Testis (tissue), 3 donors: Measurements from ENCODE around the gene RIBC2. TPM values are rescaled to one million over a fixed set of nuclear protein-coding genes. Genes with fewer than 3 reads are reported as not detected.
"Not testable (repeated sequence)": the region's sequence is repeated elsewhere in the genome, so short reads cannot be mapped to it uniquely, and the experiment has no call there.

Experiments
- DNase-seq: peaks from one replicate; pipeline ENCODE4 v3.0.0-alpha.2; 2019
- H3K27ac ChIP-seq, 2 donors: fragments of 200-600 bp; sonication (generic); one replicate each; pipeline ENCODE4 v1.5.1; 2019
- H3K27me3 ChIP-seq: fragments of 200-600 bp; sonication (generic); one replicate; pipeline ENCODE4 v1.5.1; 2019
- H3K36me3 ChIP-seq: fragments of 200-600 bp; sonication (generic); one replicate; pipeline ENCODE4 v1.5.1; 2017; ENCODE audit warnings: low read depth; ENCODE audit errors: missing control alignments
- H3K4me1 ChIP-seq: fragments of 200-600 bp; sonication (generic); one replicate; pipeline ENCODE4 v1.5.1; 2019
- H3K4me3 ChIP-seq, 2 donors: fragments of 200-600 bp; sonication (generic); one replicate each; pipeline ENCODE4 v1.5.1; 2017 to 2019
- H3K9me3 ChIP-seq: fragments of 200-600 bp; sonication (generic); one replicate; pipeline ENCODE4 v1.5.1; 2017
- CTCF ChIP-seq, 3 experiments: fragments of 450-650 bp in 2 of 3; fragments of 200-600 bp in 1 of 3; sonication (generic) in 1 of 3; IDR thresholded peaks; one replicate each; pipeline ENCODE4 v1.5.1; 2016 to 2019; ENCODE audit warnings: antibody characterized with exemption in 3 of 3, mild to moderate bottlenecking in 2 of 3, moderate library complexity in 1 of 3
- POLR2A ChIP-seq: fragments of 450-650 bp; IDR thresholded peaks from one replicate; pipeline ENCODE4 v1.6.1; 2017; ENCODE audit warnings: antibody characterized with exemption, mild to moderate bottlenecking, moderate library complexity
- WGBS, 2 donors: methylation state at CpG; one replicate each; pipeline ENCODE4 v1.1.5; 2018; 5-methylcytosine and 5-hydroxymethylcytosine counted together
- intact Hi-C: fragments of 100-400 bp; cut with DNase I; formaldehyde crosslinking; loops from one replicate; pipeline ENCODE4 v1.15.1; 2023; ENCODE audit warnings: low total_unique reads
- polyA plus RNA-seq: library from polyadenylated mRNA; stranded (reverse); fragments of 350-450 nt; fragmentation: Illumina TruSeq; extraction: RNeasy Lipid Tissue Mini Kit (QIAGEN cat#74804); gene quantifications from one replicate; pipeline ENCODE4 v1.2.3, GENCODE V29; 2014; ENCODE audit warnings: low read depth, low replicate concordance; ENCODE audit not compliant: insufficient read depth
- total RNA-seq, 2 donors: library from RNA; depleted of rRNA; stranded (reverse); fragments of >200 nt; gene quantifications; one replicate each; pipeline ENCODE4 v1.2.3, GENCODE V29; 2016

RIBC2 gene
- total and polyA plus RNA-seq, 3 donors from 2014 or later: 20.3 to 66.7 (median 38.5) TPM

DNA sequence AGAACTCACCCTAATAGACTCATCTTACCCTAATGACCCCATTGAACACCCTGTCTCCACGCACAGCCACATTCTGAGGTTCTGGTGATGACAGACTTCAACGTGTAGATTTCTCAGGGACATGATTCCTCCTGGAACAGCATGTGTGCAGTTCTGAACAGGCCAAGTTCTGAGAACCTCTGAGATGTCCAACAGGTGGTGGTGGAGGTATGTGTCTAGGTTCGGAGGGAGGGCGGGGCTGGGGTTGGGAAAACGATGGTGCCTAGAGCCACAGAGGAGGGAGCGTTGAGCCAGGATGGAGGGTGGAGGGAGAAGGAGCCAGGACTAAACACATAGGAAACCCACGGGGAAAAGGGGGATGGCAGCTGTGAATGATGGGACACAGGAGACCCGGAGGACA is 45.7 kb downstream of the RIBC2 start:
- Histone ChIP-seq H3K4me1 (no peaks in the 10 kb centered on the region), H3K27me3 (no peaks in the 10 kb centered on the region), H3K36me3 (no peaks in the 10 kb centered on the region), H3K9me3 (no peaks in the 10 kb centered on the region), H3K27ac (no peak overlapping the region), H3K4me3 (no peak overlapping the region)
- WGBS, 2 donors: 89 to 95% methylated on average over 7 to 8 of the region's 8 CpGs
- DNase-seq: no peak
- intact Hi-C loops: no loop called here
- TF ChIP-seq CTCF (IDR thresholded peaks at IDR 0.05): no peak
- TF ChIP-seq POLR2A: no peak

- H3K4me1 ChIP-seq: no peaks in the 10 kb centered on the region
- WGBS, 2 donors: 49 to 68% methylated on average over 11 to 14 of the region's 14 CpGs
- H3K4me3 ChIP-seq: no peak overlapping the region
- peak; percentile 66 for DNase-seq
- TF ChIP-seq POLR2A (no peak), CTCF (IDR thresholded peaks at IDR 0.05) (no peak)
- intact Hi-C loops: no loop called here
- peak overlapping the region in 1 of 2 donors; percentile 66 for H3K27ac ChIP-seq
- H3K27me3 ChIP-seq: no peaks in the 10 kb centered on the region
- H3K9me3 ChIP-seq: no peaks in the 10 kb centered on the region
- no peaks in the 10 kb centered on the region for H3K36me3 ChIP-seq
These were observed 47.0 kb downstream of the RIBC2 start for GRCh38 chr22:45460288-45461109.

DNA sequence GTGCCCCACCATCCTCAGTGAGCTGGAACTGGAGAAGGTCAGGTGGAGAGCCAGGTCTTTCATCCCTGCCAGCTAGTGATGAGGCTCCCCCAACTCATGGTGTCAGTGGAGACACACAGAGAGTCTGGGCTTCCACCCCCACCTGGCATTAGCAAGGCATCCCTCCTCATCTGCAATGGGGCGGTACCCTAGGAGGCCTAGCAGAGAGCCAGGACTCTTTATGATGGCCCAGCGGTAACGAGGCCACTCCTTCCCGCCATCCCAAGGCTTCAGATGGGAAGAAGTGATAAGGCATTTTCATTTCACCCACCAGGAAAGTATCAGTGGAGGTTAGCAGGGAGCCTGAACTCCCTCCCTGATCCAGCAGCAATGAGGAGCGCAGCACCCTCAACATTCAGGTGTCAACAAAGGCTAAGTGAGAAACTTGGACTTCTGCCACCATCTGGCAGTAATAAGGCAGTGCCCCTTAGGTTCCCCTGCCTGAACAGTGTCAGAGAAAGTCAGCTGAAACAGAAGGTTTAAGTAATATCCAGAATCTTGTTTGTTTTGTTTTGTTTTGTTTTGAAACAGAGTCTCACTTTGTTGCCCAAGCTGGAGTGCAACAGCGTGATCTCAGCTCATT is 48.7 kb downstream of the RIBC2 start:
- intact Hi-C loops: no loop called here
- no peak for DNase-seq
- Histone ChIP-seq H3K27ac (no peak overlapping the region), H3K36me3 (no peaks in the 10 kb centered on the region), H3K27me3 (no peaks in the 10 kb centered on the region), H3K9me3 (no peaks in the 10 kb centered on the region), H3K4me3 (no peak overlapping the region), H3K4me1 (no peaks in the 10 kb centered on the region)
- no peak for TF ChIP-seq POLR2A
- no peak for TF ChIP-seq CTCF (IDR thresholded peaks at IDR 0.05)
- WGBS, 2 donors: 92 to 95% methylated on average over 5 to 6 of the region's 6 CpGs

DNA sequence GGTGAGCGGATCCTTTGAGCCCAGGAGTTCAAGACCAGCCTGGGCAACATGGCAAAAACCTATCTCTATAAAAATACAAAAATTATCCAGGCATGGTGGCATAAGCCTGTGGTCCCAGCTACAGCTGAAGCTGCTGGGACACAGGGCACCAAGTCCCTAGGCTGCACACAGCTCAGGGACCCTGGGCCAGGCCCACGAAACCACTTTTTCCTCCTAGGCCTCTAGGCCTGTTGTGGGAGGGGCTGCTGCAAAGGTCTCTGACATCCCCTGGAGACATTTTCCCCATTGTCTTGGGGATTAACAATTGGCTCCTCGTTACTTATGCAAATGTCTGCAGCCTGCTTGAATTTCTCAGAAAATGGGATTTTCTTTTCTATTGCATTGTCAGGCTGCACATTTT is 50.2 kb downstream of the RIBC2 start:
- H3K9me3 ChIP-seq, H3K27me3 ChIP-seq, intact Hi-C loops: not testable (repeated sequence)

GRCh38 chr22:45465633-45466032 is 52.1 kb downstream of the RIBC2 start:
- DNase-seq: no peak
- intact Hi-C loops: no loop called here
- Histone ChIP-seq H3K27ac (no peak overlapping the region), H3K4me3 (no peak overlapping the region), H3K9me3 (no peaks in the 10 kb centered on the region), H3K36me3 (no peaks in the 10 kb centered on the region), H3K4me1 (peaks cover 9% of the 10 kb centered on the region), H3K27me3 (no peaks in the 10 kb centered on the region)
- no peak for TF ChIP-seq CTCF (IDR thresholded peaks at IDR 0.05)
- TF ChIP-seq POLR2A: no peak
- WGBS, 2 donors: 90 to 94% methylated on average over 3 of the region's 3 CpGs

More for the DNA sequence above, 50.2 kb downstream of the RIBC2 start:
- H3K27ac ChIP-seq, H3K36me3 ChIP-seq, H3K4me1 ChIP-seq, DNase-seq, H3K4me3 ChIP-seq: not testable (repeated sequence)
- WGBS, 2 donors: 96% methylated on average over 2 to 3 of the region's 3 CpGs
